Measurements from ENCODE around the gene WDR1. TPM values are rescaled to one million over a fixed set of nuclear protein-coding genes. Genes with fewer than 3 reads are reported as not detected.

The WDR1 gene
- total and polyA plus RNA-seq, 2 donors (not counting 1 experiment from before 2014, with no cell fraction given): 331 to 751 TPM

DNA sequence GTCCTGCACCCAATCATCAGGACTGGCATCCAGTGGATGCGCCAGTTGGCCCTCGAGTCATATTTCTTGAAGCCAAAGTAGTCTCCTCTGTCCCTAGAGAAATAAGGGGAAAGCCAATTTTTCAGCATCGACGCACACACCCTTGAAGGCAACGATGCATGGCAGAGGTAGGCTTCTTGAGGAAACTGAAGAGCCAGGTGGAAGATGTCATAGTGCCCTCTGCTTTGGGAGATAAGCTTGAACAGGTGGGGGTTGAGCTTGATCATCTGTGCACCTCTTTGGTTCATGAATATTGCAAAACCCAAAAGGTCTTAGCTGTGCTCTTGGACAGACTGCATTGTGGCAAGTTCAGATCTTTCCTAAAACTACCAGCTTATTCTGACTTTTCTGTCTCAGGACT is 34.6 kb upstream of the WDR1 start:
- no peak for DNase-seq (ENCODE audit: low read depth in 2 of 2)
- Histone ChIP-seq H3K9me3 (ENCODE audit: control insufficient read depth, insufficient read depth, low read depth, low read length) (no peaks in the 10 kb centered on the region), H3K4me2 (ENCODE audit: extremely low read depth, insufficient read depth, low read length) (no peak overlapping the region), H3K4me3 (replicated peaks in 1 of 4; ENCODE audit: control extremely low read depth in 1 of 4, insufficient read depth in 1 of 4, low read depth in 3 of 4, low read length in 4 of 4) (no peak overlapping the region), H3K4me1 (ENCODE audit: control insufficient read depth, extremely low read depth, insufficient read depth, low read length) (no peaks in the 10 kb centered on the region), H3K36me3 (ENCODE audit: control insufficient read depth, insufficient read depth, low read length) (no peaks in the 10 kb centered on the region), H4K20me1 (ENCODE audit: control insufficient read depth, extremely low read depth, insufficient read depth, low read length) (no peaks in the 10 kb centered on the region), H2AFZ (ENCODE audit: low read length) (no peak overlapping the region), H3K9ac (ENCODE audit: insufficient read depth, low read length) (no peak overlapping the region), H3K27me3 (ENCODE audit: control insufficient read depth, insufficient read depth, low read length) (peaks cover 9% of the 10 kb centered on the region), H3K79me2 (ENCODE audit: control insufficient read depth, insufficient read depth, low read length) (no peaks in the 10 kb centered on the region), H3K27ac (ENCODE audit: insufficient read depth, low read length) (no peak overlapping the region)
- TF ChIP-seq, protein P1, sequence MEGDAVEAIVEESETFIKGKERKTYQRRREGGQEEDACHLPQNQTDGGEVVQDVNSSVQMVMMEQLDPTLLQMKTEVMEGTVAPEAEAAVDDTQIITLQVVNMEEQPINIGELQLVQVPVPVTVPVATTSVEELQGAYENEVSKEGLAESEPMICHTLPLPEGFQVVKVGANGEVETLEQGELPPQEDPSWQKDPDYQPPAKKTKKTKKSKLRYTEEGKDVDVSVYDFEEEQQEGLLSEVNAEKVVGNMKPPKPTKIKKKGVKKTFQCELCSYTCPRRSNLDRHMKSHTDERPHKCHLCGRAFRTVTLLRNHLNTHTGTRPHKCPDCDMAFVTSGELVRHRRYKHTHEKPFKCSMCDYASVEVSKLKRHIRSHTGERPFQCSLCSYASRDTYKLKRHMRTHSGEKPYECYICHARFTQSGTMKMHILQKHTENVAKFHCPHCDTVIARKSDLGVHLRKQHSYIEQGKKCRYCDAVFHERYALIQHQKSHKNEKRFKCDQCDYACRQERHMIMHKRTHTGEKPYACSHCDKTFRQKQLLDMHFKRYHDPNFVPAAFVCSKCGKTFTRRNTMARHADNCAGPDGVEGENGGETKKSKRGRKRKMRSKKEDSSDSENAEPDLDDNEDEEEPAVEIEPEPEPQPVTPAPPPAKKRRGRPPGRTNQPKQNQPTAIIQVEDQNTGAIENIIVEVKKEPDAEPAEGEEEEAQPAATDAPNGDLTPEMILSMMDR (conservative IDR thresholded peaks at IDR 0.05 in 1 of 2, IDR thresholded peaks at IDR 0.05 in 1 of 2; ENCODE audit: low read depth in 1 of 2, low read length in 2 of 2): no peak
- no peak for TF ChIP-seq EZH2 (IDR thresholded peaks at IDR 0.05; ENCODE audit: low read length, missing control alignments)

DNA sequence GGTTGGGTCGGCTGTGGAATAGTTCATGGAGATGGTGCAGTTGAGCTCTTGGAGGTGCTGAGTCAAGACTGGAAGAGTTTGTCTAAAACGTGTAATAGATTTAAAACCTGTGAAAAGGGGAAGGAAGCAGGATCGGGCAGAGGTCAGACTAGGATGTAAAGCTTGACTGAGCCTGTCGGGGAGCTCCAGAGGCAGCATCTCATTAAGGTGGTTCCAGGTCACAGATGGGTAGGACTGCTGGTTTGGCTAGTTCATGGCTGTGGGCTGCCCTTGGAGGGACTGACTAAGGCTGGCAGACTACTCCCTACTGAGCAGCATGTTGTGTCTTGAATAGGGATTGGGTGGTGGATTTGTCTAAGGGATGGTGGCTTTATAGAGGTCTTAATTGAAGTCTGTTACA is 28.4 kb upstream of the WDR1 start:
- no peak overlapping the region for H2AFZ ChIP-seq (ENCODE audit: low read length)
- H3K36me3 ChIP-seq (ENCODE audit: control insufficient read depth, insufficient read depth, low read length): no peaks in the 10 kb centered on the region
- H3K4me1 ChIP-seq (ENCODE audit: control insufficient read depth, extremely low read depth, insufficient read depth, low read length): no peaks in the 10 kb centered on the region
- no peak overlapping the region for H3K9ac ChIP-seq (ENCODE audit: insufficient read depth, low read length)
- no peaks in the 10 kb centered on the region for H3K9me3 ChIP-seq (ENCODE audit: control insufficient read depth, insufficient read depth, low read depth, low read length)
- no peak overlapping the region for H3K4me3 ChIP-seq (replicated peaks in 1 of 4; ENCODE audit: control extremely low read depth in 1 of 4, insufficient read depth in 1 of 4, low read depth in 3 of 4, low read length in 4 of 4)
- no peaks in the 10 kb centered on the region for H3K27me3 ChIP-seq (ENCODE audit: control insufficient read depth, insufficient read depth, low read length)
- H3K79me2 ChIP-seq (ENCODE audit: control insufficient read depth, insufficient read depth, low read length): no peaks in the 10 kb centered on the region
- no peak for DNase-seq (ENCODE audit: low read depth in 2 of 2)
- no peaks in the 10 kb centered on the region for H4K20me1 ChIP-seq (ENCODE audit: control insufficient read depth, extremely low read depth, insufficient read depth, low read length)
- no peak for TF ChIP-seq EZH2 (IDR thresholded peaks at IDR 0.05; ENCODE audit: low read length, missing control alignments)
- TF ChIP-seq, protein P1 (conservative IDR thresholded peaks at IDR 0.05 in 1 of 2, IDR thresholded peaks at IDR 0.05 in 1 of 2; ENCODE audit: low read depth in 1 of 2, low read length in 2 of 2): no peak
- no peak overlapping the region for H3K27ac ChIP-seq (ENCODE audit: insufficient read depth, low read length)
- H3K4me2 ChIP-seq (ENCODE audit: extremely low read depth, insufficient read depth, low read length): no peak overlapping the region

DNA sequence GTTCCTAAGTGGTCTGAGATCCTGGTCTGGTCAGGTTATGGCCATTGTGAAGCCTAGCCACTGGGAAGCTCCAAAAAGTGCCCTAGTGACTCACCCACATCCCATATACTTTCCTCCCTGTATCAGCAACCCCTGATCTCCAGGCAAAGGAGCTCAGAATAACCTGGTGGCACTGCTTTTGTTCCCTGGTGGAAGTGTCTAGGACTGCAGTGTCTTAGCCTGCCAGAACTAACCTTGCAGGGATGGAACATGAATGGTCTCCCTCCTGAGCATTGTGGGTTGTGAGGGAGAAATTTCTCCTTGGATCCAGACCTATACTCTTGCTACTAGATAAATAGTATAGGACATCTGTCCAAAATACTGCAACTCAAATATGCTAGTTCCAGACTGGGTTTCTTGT is 27.9 kb upstream of the WDR1 start:
- H3K36me3 ChIP-seq (ENCODE audit: control insufficient read depth, insufficient read depth, low read length): no peaks in the 10 kb centered on the region
- H3K27me3 ChIP-seq (ENCODE audit: control insufficient read depth, insufficient read depth, low read length): no peaks in the 10 kb centered on the region
- no peak for TF ChIP-seq EZH2 (IDR thresholded peaks at IDR 0.05; ENCODE audit: low read length, missing control alignments)
- TF ChIP-seq, protein P1 (conservative IDR thresholded peaks at IDR 0.05 in 1 of 2, IDR thresholded peaks at IDR 0.05 in 1 of 2; ENCODE audit: low read depth in 1 of 2, low read length in 2 of 2): no peak
- H3K4me3 ChIP-seq (replicated peaks in 1 of 4; ENCODE audit: control extremely low read depth in 1 of 4, insufficient read depth in 1 of 4, low read depth in 3 of 4, low read length in 4 of 4): no peak overlapping the region
- H3K27ac ChIP-seq (ENCODE audit: insufficient read depth, low read length): no peak overlapping the region
- H3K9ac ChIP-seq (ENCODE audit: insufficient read depth, low read length): no peak overlapping the region
- H3K4me2 ChIP-seq (ENCODE audit: extremely low read depth, insufficient read depth, low read length): no peak overlapping the region
- H2AFZ ChIP-seq (ENCODE audit: low read length): no peak overlapping the region
- H3K79me2 ChIP-seq (ENCODE audit: control insufficient read depth, insufficient read depth, low read length): no peaks in the 10 kb centered on the region
- no peaks in the 10 kb centered on the region for H4K20me1 ChIP-seq (ENCODE audit: control insufficient read depth, extremely low read depth, insufficient read depth, low read length)
- DNase-seq (ENCODE audit: low read depth in 2 of 2): no peak
- H3K4me1 ChIP-seq (ENCODE audit: control insufficient read depth, extremely low read depth, insufficient read depth, low read length): no peaks in the 10 kb centered on the region
- no peaks in the 10 kb centered on the region for H3K9me3 ChIP-seq (ENCODE audit: control insufficient read depth, insufficient read depth, low read depth, low read length)
